Activated CD8-positive, alpha-beta memory T cell treated with anti-CD3 and anti-CD28 coated beads, Interleukin-2, amount 50 U/mL, for 4 hours (primary cell): Measurements from ENCODE around the gene PEF1.
"Not testable (repeated sequence)": the region's sequence is repeated elsewhere in the genome, so short reads cannot be mapped to it uniquely, and the experiment has no call there.

Experiments used
- DNase-seq: peaks from one replicate; pipeline ENCODE4 v3.0.0-alpha.2; 2020

Gene PEF1

DNA sequence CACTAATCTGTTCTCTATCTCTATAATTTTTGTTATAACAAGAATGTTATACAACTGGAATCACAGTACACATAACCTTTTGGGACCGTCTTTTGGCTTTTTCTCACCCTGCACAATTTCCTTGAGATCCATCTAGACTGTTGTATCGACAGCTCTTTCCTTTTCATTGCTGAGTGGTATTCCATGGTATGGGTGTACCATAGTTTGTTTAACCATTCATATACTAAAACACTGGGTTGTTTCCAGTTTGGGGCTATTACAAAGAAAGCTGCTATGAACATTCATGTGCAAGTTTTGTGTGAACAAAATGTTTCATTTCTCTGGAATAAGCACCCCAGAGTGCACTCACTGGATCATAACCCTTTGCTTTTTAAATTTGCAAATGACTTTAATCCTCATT lies 42.6 kb downstream of the PEF1 start:
- no peak for DNase-seq

DNA sequence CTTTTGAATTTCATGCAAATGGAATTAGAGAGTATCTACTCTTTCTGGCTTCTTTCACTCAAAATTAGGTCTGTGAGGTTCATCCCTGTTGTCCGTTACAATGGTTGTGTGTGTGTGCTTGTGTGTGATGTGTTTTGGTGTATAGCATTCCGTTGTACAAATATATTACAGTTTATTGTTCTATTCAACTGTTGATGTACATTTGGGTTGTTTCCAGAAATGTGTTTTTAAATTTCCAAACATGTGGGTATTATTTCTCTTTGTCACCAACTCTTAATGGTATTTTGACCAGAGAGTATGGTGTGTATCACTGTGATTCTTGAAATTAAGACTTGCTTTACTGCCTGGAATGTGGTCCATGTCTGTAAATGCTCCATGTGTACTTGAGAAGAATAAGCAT lies 44.0 kb downstream of the PEF1 start:
- DNase-seq = no peak

DNA sequence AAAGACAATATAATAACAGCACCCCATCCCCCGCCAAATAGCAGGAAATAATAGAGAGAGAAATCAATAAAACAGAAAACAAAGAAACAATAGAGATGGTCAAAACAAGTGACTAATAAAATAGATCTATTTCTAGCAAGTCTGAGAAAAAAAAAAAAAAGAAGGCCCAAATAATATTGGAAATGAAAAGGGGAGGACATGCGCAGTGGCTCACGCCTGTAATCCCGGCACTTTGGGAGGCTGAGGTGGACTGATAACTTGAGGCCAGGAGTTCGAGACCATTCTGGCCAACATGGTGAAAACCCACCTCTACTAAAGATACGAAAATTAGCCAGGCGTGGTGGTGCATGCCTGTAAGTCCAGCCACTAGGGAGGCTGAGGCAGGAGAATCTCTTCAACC lies 45.7 kb downstream of the PEF1 start:
- no peak for DNase-seq

DNA sequence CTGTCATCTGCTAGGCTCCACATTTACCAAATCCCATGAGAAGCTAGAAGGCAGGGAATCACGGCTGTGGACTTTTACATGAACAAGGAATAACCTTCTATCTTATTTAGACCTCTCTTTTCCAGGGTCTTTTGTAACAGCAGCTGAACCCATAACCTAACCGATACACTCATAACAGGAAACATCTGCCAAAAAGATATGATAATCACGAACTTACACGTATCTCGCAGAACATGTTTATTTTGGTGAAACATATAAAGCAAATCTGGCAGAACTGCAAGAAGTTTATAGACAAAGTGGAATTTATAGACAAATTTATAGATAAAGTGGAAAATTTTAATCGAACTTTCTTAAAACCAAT lies 48.0 kb downstream of the PEF1 start:
- no peak for DNase-seq

DNA sequence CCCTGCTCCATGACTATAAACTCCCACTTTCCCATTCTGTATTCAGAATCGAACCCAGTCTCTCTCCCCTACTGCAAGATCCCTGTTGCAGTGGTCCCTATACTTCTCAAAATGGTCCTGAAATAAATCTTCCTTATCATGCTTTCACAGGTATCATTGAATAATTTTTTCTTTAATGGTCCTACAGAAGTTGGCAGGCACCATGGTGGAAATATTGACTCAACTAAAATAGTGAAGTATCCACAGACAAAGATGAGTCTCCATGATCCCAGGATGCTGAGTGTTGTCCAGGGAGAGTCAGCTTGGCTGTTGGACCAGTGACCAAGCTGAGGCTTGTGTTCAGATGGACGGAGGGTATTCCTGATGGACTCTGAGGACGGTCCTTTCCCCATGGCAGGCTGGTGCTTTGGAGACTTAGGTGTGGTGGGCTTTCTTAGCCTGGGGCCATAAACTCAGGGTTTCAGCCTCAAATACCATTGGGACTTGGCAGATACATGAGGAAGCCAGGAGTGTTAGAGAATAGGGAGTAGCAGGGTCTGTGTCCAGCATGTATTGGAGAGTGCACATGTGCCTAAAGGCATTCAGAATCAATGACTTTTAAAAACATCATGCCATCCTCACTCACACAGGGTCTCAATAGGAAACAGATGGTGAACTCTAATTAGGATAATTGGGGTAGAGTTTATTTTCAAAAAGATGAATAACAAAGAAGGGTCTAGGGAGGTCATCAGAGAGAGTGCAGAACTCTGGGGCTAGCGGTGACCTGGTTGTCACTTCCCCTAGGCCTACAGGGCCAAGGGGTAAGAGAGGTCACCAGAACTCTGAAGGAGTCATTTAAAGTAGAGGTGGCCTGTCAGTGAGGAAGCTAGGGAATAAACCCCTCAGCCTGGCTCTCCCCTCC lies 48.6 kb downstream of the PEF1 start:
- no peak for DNase-seq

DNA sequence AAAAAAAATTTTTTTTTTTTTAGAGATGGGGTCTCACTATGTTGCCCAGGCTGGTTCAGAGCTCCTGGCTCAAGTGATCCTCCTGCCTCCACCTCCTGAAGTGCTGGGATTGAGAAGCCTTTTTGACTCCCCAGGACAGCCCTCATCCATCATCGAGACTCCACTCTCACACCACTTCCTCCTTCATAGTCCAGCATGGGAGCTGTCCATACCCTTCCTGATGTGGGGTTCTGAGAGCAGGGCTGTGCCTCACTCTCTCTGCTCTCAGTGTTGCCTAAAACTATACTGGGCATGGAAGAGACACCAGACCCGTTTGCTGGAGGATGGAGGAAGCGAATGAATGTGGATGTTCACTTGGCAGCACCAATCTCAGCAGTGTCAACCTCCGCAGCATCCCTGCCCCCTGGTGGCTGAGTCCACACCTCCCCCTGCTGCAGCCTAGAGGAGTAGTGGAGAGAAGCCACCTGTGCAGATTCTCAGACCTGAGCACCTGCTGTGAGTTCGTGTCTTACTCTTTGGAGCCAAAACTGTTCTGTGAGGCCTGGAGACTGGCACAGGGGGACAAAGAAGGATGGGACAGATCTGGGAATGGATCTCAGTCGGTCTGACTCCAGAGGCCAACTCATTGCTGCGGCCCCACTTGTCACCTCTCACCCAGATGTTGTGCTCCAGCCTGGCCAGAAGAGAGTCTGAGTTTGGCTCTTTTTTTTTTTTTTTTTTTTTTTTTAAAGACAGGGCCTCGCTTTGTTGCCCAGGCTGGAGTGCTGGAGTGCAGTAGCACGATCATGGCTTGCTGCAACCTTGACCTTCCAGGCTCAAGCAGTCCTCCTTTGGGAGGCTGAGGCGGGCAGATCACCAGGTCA lies 50.7 kb downstream of the PEF1 start:
- DNase-seq = peak; percentile 71

DNA sequence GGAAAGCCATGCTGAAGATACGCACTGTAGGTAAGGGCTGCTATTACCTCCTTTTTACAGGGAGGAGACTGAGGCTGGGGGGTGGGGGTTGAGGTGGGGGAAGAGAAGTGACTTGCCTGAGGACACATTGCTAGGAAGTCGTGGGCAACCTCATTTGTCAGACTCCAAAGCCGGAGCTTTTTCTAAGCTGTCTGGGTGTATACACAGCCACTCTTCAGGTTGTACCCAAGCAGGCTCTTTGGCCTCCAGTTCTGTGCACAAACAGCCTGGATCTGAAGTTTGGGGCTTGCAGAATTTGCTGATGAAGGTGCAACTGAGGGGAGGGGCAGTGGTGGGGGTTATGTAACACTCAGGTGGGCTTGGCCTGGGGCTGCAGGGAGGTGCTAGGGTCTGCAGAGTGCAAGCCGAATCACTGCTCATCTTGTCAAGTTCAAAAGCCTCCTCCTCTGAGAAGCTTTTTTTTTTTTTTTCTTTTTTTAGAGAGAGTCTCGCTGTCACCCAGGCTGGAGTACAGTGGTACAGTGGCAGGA lies 51.5 kb downstream of the PEF1 start:
- no peak for DNase-seq

DNA sequence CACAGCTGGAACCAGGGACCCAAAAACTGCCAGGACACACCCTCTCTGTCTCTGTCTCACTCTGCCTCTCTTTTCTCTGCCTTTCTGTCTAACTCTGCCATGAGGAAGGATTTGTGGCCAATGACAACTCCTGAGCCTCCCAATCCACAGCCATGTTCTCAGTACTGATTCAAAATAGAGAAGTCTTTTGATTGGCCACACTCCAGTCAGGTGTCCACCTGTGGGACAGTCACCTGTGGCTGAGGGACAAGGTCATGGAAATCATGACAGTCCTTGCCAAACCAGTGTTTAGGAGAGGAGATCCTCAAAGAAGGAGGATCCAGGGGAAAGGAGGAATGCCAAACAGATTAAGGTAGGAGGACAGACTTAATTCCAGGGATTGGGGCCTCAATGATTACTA lies 52.5 kb downstream of the PEF1 start:
- no peak for DNase-seq

DNA sequence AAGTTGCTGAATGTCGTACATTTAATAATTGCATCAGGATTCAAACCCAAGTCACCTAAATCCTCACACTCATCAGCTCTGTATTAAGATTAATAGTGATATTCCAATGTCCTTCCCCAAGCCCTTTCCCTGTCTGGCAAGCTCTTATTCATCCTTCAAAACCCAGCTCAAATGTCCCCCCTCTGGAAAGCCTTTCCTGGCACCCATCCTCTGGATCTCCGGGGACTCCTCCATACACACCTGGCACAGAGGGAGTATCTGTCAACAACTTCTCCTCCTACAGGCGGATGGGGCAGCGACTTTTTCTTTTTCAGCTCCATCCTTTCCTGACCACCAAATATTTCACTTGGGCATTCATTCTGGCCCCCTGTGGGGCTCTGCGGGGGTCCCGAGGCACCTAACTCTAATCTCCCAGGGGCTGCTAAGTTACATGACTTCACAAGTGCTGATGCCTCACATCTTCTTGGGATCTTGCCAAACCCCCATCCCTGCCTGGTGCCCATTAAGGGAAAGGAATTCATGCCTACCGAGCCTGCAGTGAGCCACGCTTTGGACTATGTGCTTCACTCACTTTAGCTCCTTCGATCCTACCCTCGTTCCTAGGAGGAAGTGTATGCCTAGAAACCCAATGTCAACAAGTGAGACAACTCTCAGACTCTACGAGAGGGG lies 53.1 kb downstream of the PEF1 start:
- no peak for DNase-seq

DNA sequence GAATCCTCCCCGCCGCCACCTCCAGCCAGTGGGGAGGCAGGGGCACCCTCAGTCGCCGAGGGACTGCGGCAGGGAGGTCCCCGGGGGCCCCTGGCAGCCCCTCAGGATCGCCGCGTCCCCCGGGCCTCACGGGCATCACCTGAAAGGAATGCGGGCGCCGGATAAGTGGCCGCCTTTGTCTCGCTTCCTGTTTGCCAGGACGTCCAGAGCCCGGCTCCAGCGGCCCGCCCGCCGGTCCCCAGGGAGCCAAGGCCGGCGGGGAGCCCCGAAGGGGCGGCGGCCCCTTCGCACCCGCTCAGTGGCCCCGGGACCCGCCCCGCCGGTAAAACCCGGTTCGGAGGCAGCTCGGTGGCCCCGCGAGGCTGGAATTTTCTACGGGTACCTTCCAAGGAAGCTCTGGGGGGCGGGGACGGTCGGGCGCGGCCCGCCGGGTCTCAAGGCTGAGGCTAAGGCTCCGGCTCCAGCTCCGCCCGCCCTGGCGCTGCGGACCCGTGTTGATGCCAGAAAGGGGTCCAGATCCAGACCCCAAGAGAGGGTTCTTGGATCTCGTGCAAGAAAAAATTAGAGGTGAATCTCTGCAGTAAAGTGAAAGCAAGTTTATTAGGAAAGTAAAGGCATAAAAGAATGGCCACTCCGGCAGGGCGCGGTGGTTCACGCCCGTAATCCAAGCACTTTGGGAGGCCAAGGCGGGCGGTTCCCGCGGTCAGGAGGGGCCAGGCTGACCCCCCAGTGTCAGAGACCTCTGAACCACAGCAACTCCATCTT lies 55.7 kb downstream of the PEF1 start:
- no peak for DNase-seq

DNA sequence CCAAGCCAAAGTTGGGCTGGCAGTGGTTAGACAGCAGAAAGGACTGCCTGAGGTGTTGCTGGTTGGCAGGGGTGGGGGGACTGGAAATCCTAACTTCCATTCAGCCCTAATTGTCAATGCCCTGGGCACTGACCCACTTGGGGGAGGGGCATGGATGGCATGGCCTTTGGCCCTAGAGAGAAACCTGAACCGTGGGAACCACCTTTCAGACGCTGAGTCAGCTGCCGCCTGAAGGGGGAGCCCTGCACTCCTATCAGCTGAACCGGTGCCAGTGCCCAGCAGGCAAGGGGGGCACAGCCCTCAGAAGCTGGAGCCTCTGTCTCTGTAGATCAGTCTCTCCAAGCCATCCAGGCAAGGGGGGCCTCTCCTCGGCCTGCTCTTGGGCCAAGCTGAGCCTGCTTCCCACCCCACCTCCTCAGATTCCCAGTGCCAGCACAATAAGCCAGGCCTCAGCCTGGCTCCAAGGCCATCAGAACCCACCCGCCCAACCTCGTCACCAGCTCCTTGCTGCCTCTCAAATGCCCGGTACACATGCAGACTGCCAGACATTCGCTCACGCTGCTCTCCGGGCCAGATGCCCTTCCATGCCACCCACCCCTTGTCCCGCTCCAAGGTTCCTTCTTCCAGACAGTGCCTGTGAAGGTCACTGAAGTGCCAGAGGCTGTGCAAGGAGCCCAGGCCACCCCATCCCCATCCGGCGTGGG lies 56.8 kb downstream of the PEF1 start:
- peak; percentile 46 for DNase-seq

DNA sequence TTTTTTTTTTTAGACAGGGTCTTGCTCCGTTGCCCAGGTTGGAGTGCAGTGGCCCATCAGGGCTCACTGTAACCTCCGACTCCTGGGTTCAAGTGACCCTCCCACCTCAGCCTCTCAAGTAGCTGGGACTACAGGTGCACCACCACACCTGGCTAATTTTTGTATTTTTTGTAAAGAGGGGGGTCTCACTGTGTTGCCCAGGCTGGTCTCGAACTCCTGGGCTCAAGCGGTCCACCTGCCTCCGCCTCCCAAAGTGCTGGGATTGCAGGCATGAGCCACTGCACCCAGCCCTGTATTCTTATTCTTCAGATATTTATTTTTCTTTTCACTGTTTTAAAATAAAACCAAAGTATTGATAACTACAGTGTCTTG lies 57.4 kb downstream of the PEF1 start:
- DNase-seq = not testable (repeated sequence)

DNA sequence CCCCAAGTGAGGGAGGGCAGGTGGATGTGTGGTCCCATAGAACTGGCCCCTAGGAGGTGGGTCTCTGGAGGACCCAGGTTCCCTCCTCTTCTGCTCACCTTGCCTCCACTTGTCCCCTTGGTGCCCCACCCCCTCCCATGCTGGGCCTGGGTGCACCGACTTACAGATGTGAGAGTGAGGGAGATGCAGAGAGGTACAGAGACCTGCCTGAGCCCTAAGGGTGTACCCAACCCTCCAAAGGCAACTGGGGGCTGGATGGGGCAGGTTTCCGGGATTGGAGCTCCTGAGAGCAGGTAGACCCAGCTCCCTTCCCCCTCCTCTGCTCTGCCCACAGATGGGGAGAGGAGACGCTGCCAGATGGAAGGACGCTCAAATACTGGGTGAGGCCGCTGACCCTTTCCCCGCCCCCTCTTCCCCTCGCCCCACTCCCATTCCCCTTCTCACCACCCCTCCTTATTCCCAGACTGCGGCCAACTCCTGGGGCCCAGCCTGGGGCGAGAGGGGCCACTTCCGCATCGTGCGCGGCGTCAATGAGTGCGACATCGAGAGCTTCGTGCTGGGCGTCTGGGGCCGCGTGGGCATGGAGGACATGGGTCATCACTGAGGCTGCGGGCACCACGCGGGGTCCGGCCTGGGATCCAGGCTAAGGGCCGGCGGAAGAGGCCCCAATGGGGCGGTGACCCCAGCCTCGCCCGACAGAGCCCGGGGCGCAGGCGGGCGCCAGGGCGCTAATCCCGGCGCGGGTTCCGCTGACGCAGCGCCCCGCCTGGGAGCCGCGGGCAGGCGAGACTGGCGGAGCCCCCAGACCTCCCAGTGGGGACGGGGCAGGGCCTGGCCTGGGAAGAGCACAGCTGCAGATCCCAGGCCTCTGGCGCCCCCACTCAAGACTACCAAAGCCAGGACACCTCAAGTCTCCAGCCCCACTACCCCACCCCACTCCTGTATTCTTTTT lies 58.0 kb downstream of the PEF1 start:
- no peak for DNase-seq

DNA sequence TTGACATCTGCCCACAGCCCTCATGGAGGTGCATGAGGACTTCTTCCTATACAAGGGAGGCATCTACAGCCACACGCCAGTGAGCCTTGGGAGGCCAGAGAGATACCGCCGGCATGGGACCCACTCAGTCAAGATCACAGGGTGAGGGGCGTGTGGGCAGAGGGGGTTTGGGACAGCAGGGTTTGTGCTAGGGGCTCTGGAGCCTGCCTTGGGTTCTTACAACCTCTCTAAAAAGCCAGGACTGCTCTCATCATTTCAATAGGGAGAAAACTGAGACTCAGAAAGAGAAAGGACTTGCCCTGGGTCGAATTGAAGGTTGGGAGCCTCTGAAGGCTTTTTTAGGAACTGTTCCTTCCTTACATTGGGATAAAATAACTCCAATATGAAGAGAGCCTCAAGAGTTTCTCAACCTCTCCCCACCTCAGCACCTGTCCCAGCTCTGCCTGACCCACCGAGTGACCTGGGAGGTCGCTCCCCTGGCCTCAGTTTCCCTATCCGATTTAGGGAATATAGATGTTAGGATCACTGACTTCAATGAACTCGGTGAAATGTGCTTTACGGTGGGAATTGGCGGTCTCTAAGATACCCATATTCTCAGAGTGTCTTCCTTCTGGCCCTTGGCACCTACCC lies 58.8 kb downstream of the PEF1 start:
- DNase-seq = no peak

DNA sequence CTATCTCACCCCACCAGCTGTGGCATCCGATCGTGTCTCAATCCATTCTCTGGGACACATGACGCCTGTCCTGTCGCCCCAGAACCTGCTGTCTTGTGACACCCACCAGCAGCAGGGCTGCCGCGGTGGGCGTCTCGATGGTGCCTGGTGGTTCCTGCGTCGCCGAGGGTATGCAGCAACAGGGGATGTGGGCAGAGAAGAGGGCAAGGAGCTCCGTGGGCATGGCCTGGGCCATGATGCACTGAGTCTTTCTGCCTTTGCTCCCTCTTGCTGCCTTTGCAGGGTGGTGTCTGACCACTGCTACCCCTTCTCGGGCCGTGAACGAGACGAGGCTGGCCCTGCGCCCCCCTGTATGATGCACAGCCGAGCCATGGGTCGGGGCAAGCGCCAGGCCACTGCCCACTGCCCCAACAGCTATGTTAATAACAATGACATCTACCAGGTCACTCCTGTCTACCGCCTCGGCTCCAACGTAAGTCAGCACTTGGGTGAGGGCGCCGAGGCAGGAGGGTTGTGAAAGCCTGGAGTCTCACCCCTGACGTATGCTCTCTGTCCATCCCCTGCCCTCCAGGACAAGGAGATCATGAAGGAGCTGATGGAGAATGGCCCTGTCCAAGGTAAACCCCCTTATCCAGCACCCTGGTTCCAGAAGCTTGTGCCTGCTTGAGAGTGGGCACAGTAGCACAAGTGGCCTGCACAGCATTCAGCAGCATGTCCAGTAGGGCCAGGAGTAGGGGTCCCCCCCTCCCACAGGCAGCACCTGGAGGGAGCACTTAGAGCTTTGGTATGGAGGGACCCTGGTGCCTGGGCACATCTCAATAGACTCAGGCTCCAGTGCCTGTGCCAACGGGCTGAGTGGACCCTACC lies 59.6 kb downstream of the PEF1 start:
- DNase-seq = no peak

DNA sequence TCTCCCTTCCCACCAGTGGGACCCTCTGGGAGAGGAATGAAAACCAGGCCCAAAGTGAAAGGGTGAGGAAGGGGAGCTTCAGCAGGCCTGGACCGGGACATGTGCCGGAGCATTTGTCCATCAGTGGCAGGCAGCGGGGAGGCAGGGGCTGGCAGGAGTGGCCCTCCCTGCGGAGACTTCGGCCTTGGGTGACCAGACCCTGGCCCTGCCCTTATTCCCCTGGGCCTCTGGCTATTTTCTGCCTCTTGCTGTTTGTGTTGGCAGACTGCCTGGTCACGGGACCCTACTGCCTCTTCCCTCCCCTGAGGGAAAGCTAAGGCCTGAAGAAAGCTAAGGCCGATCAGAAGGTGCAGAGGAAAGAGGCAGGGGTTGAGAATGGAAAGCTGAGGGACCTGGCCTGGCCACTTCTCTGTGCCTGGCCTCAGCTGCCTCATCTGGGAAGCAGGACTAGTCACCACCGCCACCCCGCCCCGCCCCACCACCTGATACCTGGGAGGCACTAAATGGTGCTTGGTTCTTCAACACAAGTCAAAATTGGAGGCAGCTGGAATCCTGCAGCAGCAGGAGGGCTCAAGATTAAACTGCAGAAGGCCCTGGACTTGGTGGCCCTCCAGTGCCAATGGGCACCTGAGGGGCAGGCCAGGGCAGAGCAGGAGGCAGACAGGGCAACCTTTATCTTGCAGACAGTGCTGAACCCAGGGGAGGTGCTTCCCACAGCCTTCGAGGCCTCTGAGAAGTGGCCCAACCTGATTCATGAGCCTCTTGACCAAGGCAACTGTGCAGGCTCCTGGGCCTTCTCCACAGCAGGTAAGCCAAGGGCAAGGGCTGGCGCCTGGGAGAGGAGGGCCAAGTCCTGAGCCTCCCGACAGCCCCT lies 60.4 kb downstream of the PEF1 start:
- DNase-seq = no peak

DNA sequence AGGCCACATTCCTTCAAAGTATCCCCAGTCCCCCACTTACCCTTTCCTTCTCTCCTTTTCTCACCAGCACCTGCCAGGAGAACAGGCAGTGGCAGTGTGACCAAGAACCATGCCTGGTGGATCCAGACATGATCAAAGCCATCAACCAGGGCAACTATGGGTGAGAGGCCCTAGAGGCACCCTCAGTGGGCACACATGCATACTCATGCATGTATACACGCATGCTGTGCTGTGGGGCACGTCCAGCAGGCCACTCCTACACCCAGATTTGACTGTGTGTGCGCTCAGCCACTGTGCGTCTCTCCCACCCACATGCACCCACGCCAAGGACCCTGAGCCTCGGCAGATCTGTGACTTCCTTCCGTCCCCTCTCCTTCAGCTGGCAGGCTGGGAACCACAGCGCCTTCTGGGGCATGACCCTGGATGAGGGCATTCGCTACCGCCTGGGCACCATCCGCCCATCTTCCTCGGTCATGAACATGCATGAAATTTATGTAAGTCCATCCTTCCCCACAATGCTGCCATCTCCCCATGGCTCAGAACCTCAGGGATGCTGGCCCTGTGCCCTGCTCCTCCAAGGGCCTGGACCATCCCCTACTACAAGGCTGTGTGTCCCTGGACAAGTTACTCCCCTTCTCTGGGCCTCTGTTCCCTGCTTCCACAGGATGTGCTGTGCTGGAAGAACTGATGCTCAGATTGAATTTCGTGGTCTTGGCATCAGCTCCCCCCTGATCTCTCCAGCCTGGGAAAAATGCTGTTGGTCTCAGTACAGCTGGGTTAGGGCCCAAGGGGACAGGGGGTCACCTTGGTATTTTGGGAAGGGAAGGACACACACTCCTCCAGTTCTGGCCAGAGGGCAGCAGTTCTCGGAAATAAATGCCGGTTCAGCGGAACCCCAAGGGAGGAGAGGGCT lies 61.3 kb downstream of the PEF1 start:
- DNase-seq = no peak
